HTERT RPE-1 (cell line): Measurements from ENCODE around the gene SSH2.
"Not testable (repeated sequence)": the region's sequence is repeated elsewhere in the genome, so short reads cannot be mapped to it uniquely, and the experiment has no call there.

ENCODE experiments used
- in situ Hi-C: fragments of 300-500 bp; cut with MboI; formaldehyde crosslinking; loops from 4 replicates; pipeline ENCODE4 v1.14.3; 2020; ENCODE audit warnings: low sequenced_read_pairs

Gene SSH2

DNA sequence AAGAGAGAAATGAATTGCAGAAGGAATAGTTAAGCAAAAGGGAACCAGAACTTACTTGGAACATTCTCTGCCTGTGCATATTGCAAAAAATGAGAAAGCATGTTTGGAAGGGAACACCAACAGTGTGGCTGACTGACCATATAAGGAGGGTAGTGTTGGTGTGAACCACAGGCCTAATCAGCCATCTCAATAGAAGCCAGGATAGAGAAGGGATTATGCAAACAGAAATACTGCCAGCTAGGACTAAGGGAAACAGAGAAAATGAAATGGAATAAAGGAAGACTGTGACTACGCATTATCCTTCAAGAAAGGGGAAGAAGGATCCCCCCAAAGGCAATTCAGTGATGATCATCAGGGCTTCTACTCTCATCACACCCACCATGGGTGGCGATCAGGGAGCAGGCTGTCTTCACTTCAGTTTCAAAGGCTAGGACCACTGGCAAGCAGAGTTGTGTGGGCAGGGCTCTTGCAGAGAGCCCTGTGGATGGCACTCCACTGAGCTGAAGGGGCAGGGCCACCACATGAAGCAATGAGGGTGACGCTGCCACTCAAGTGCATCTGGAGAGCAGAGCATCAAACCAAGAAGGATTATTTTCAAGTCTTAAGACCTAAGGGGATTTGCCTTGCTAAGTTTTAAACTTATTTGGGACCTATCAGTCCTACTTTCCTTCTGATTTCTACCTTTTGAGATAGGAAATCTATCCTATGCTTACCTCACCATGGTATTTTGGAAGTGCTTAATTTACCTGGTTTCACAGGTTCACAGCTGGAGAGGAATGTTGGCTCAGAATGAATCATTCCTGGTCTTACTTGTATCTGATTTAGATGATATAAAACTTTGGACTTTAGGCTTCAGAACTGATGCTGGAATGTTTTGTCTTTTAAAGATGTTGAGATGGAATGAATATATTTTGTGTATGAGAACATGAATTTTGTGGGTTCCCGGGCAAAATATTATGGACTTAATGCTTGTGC is 140.5 kb downstream of the SSH2 start:
- in situ Hi-C loops, result no loop called here

DNA sequence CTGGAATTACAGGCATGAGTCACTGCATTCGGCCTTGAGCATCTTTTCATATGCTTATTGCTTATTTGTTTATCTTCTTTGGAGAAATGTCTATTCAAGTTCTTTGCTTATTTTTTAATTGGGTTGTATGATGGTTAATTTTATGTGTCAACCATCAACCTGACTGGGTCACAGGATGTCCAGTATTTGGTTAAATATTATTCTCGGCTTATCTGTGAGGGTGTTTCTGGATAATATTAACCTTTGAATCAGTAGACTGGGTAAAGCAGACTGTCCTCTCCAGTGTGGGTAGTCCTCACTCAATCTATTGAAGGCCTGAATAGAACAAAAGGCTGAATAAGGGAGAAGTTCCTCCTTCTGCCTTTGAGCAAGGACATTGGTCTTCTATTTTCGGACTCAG is 142.0 kb downstream of the SSH2 start:
- in situ Hi-C loops, result no loop called here

DNA sequence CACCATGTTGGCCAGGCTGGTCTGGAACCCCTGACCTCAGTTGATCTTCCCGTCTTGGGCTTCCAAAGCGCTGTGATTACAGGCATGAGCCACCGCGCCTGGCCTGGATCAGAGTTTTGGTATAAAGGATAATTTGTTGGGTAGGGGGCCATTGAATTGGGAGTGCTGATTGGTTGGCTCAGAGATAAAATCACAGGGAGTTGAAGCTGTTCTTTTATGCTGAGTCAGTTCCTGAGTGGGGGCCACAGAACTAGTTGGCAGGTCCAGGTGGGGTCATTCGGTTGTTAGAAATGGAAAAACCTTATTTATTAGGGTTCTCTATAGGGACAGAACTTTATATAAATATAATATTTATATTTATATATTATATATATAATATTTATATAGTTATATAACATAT is 147.1 kb downstream of the SSH2 start:
- in situ Hi-C loops, result no loop called here

DNA sequence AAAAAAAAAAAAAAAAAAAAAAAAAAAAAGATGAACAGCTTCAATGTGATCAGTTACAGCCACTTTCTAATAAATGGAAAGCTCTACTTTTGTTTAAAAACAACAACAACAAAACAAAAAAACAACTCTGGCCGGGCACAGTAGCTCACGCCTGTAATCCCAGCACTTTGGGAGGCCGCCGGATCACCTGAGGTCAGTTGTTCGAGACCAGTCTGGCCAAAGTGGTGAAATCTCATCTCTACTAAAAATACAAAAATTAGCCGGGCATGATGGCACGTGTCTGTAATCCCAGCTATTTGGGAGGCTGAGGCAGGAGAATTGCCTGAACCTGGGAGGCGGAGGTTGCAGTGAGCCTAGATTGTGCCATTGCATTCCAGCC is 150.2 kb downstream of the SSH2 start:
- in situ Hi-C loops, result not testable (repeated sequence)

DNA sequence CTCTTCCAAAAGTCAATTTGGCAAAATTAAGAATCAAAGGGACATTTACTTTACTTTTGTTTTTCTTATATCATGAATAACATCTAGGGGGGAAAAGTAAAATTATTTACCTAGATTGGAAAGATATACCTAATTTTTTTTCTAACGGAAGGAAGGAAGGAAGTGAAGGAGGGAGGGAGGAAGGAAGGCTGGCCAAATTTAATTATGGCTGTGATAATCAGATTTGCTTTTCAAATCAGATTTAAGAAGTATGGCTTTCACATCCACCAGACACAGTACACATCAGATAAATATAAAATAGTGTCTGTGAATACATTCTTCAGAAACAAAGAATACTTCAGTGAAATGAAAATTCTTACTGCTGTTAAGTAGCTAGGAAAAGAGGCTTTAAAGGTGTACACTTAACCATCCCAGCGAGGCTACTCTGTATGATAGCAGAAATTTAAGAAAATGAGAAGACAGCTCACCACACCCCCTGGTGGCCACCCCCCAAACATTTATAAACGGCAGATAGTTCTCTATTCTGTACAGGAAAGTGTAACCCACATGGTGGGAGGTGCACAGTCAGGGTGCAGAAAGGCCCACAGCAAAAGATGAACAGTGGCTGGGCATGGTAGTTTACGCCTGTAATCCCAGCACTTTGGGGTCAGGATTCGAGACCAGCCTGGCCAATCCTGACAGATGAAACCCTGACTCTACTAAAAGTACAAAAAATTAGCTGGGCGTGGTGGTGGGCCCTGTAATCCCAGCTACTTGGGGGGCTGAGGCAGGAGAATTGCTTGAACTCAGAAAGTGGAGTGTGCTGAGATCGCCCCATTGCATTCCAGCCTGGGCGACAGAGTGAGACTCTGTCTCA is 150.8 kb downstream of the SSH2 start:
- in situ Hi-C loops, result no loop called here

DNA sequence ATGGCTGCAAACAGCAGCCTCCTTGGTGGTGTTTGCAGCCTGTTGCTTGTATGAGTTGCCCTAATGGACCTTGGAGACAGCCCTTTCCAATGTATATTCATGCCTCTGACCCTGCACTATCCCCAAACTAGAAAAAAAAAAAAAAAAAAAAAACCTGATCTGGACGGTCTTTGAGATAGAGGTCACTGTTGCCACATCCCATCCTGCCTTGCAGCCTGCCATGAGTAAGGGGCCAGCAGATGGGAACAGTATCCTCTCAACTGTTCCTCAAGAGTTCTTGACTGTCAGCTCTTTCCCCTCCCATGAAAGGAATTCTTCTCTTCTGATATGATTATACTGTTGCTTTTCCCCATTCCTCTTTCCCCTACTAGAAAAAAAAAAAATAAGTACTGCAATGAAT is 152.4 kb downstream of the SSH2 start:
- in situ Hi-C loops, result no loop called here

DNA sequence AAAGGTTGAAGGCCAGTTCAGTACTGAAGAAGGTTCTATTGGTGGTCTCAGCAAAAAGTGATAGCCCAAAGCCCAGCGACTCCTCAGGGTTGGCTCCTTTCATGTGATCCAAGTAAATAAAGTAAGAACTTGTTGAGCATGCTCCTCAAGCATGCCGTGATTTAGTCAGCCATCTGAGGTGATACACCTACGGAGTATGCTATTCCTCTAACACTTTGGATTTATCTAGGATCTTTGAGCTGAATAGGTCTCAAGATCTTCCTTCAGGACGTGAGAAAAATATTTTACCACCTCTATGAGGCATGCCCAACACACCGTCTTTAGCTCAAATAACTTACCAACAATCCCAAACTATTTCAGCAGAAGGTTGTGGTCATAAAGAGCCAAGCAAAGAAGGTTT is 154.0 kb downstream of the SSH2 start:
- in situ Hi-C loops, result no loop called here

DNA sequence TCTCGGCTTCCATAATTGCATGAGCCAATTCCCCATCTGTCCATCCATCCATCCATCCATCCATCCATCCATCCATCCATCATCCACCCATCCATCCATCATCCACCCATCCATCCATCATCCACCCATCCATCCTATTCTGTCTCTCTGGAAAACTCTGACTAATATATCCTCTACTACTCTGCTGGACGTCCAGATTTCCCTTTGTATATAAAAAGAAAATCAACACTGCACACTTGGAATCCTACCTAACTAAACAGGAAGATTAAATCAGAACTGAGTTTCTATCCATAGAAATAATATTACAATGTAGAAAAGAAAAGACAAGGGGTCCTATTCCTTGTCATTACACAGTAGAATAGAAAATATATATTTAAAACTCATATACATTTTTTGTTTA is 157.0 kb downstream of the SSH2 start:
- in situ Hi-C loops, result no loop called here

DNA sequence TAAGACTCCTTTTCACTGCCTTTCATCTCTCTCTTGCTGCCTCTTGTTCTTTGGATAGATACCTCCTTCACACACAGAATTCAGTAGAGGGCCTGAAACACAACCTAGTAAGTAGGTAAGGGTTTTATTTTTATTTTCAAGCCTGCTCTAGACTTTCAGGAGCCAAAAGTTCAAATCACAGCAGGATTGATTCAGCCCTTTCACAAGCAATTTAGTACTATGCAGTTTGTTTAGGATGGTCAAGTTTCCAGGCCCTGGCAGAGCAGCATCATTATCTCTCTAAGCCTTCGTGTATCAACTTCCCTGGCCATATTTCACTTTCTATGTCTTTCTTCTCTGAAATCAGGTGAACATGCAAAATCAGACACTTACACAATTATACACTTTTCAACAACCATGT is 158.5 kb downstream of the SSH2 start:
- in situ Hi-C loops, result no loop called here

DNA sequence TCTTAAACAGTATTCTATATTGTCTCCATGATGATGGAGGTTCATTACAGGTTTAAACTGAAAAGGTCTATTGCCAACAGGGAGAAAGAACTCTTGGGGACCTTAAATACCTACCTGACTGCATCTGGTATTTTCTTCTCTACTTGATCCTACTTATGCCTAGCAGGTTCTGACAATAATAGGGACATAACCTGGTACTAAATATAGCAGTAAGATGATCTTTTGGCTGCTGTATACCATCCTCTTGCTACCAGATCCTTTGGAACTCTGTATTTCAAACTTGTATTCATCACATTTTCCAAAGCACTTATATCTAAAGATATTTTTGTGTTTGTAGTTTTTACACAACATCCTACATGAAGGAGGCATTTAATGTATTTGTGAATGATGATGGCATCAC is 160.8 kb downstream of the SSH2 start:
- in situ Hi-C loops, result no loop called here

DNA sequence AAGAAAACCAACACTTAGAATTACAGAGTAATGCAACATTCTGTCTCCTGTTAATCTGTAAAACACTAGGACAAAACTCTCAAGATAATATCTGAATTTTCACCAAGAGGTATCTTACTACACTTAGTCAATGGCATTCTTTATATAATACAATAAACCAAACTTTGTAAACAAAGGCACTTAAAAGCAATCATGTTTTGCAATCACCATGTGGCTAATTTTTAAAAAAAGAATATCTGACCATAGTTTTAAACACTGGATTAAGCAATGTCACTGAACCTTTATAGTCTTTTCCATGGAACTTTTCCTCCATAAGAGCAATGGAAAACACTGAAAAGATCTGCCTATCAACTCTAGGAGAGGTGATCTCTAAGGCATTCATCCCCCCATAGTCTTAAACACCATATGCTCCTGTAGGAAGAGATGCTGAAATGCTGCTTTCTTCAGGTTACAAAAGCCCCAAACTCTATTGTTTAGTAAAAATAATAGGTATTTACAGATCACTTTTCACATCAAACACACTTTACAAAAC is 163.2 kb downstream of the SSH2 start:
- in situ Hi-C loops, result no loop called here

DNA sequence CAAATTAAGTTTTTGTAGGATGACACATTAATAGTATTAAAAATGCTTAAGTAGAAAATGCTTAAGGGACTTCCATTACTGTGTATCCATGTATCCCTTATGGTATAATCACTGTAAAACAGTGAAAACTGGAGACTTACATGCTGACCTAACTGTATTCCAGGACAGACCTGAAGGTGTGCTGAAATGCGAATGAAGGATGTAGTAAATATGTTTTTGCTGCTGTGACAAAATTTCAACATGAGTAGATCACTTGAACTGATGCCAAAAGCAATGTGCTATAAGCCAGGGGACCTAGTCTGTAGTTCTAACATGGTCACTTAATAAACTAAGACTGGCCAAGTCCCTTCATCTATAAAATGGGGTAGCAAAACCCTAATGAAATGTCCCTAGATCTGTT is 165.3 kb downstream of the SSH2 start:
- in situ Hi-C loops, result no loop called here

DNA sequence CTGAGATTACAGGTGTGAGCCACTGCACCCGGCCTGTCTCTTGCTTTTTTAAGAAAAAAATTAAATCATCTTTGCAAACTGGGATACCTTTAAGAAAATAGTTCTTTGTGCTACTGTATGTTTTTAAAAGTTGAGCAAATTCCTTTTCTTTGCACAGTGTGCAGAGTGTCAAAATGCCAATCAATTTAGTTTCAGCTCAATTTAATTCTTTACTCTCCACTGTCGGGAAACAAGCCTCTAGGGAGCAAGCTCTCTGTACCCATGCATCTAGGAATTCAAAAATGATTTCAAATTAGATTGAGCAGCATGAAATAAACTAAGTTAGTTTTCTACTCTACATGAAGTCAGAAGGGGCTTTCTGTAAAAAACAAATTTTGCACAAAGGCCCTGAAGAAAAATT is 165.8 kb downstream of the SSH2 start:
- in situ Hi-C loops, result no loop called here

DNA sequence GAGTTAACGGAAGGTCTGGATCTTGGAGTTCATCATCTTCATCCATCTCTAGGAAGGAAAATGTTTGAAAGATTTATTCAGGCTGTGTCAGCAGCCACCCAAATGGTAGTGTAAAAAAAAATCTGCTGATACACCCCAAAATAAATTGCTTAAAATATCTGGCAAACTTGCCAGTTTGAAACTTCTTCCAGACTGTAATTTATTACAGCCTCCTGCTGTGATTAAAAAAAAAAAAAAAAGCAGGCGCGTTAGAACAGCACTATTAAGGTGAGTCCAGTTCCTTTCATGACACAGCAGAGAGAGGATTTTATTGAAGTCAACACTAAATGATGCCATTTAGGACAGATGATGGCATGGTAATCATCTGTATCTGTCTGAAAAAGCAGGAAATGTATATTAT is 166.8 kb downstream of the SSH2 start:
- in situ Hi-C loops, result no loop called here

DNA sequence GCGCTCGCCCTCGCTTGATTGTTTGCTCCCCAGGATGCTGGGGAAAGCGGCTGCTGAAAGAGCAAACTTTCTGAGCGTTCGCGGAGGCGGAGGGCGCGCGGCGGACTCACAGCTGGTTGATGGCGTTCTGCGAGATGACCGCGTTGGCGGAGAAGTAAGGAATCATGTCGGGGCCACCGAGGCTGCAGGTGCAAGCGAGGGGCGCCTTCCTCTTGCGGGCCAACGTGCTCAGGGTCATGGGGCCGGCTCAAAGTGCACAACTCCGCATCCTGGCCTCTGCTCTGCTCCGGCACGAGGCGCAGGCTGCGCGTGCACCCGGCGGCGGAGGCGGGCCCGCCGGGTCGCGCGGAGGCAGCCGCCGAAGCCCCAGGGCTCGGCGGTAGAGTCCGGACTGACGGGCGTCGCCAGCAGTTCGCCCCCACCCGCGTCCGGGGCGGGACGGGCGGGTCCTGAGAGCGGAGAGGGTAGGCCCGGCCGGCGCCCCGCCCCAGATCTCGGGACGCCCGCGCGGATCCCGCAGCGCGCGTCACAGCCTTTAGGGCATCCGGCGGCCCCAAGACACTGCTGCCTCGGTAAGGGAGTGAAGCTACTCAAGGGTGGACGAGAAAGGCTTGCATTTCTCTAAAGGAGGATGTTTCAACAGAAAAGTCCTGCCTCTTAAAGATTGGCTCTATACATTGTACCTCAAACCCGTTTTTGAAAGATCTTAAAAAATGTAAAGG is 168.8 kb downstream of the SSH2 start:
- in situ Hi-C loops, result no loop called here

DNA sequence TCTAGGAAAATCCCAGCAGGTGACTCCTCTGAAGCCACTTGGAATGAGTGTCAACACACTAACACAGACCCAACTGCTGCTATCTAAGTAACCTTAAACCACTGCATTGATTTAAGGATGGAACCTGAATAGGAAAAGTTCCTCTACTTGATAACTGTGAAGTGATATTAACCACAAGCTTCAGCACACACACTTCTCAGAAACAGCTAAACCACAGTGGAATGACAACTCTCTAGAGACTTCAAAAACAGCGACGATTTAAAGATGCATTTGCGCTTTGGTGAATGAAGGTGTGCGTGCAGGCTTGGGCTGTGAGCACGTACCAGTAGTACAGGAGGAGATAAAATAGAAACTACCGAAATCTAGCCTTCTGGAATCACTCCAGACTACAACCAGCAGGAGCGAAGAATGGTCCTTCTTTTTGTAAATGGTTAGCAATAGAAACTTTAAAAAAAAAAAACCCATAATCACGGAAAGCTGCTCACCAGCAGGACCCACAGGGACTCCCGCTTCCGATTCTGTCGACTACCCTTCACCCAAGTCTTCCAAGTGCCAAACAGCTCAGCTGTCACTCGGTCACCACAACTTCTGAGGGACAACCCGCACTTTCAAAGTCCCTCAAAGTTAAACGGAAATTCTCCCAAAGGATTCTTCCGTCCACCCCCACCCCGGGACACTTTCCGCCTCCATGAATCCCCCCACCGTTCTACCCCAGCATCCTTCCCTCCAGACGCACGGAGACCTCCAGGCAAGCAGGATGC is 169.6 kb downstream of the SSH2 start:
- in situ Hi-C loops, result no loop called here

DNA sequence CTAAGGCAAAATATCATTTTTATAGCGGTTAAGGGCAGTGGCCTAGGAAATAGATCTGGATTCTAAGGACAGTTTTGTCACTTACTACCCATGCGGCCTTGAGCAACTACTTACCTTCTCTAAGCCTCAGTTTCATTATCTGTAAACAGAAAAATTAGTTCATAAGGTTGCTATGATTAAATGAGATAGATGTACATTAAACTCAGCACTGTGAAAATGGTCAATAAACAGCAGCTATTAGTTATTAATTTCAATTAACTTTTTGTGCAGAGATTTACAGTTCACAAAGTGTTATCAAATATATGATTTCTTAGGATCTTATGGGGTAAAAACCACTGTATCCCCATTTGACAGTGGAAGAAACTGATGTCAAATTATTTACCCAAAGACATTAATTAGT is 171.8 kb downstream of the SSH2 start:
- in situ Hi-C loops, result no loop called here

DNA sequence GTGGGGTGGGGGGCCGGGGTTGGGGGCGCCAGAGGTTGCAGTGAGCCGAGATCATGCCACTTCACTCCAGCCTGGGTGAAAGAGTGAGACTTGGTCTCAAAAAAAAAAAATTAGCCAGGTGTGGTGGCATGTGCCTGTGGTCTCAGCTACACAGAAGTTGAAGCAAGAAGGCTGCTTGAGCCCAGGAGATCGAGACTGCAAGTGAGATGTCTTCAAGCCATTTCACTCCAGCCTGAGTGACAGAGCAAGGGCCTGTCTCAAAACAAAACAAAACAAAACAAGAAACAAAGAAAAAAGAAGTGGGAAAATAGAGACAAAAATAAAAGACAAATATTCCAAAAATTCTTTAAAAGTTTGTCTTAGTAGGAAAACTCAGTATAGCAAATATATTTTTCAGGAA is 172.2 kb downstream of the SSH2 start:
- in situ Hi-C loops, result no loop called here

DNA sequence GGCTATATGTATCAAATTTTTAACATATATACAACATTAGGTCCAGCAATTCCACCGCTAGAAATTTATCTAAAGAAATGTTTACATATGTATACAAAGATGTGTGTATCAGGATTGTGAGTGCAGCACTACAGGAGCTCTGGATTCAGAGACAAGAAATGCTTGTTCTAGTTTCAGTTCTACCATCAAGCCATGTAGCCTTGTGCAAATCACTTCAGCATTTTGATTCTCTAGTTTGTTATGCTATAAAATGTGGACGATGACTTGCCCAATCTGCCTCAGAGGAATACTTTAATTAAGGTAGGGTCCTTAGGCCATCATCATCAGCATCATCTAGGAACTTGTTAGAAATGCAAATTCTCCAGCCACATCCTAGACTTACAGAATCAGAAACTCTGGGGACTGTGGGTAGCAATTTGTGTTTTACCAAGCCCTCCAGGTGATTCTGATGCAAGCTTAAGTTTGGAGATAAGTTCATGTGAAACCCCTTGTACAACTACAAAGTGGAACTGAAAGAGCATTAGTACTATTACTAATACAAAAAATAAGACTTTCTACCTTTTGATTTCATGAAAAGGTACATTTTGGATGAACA is 176.1 kb downstream of the SSH2 start:
- in situ Hi-C loops, result no loop called here
